Cardiac muscle cell (in vitro differentiated cells and primary cell): ENCODE measurements around the gene ACAN. TPM values are rescaled to one million over a fixed set of nuclear protein-coding genes. Genes with fewer than 3 reads are reported as not detected.

Experiments used
- DNase-seq, 2 donors: peaks; one replicate each; pipeline versions ENCODE4 v3.0.0 to v3.0.0-alpha.2; 2010 to 2017; ENCODE audit warnings: low read depth in 1 of 2, low spot score in 1 of 2
- H3K27ac ChIP-seq: fragments of 200-600 bp; sonication (generic); 2 replicates; pipeline ENCODE4 v1.5.1; 2016
- H3K27me3 ChIP-seq: fragments of 200-600 bp; sonication (generic); 2 replicates; pipeline ENCODE4 v1.6.0; 2016; ENCODE audit warnings: control low read depth
- H3K36me3 ChIP-seq: fragments of 200-600 bp; sonication (generic); 2 replicates; pipeline ENCODE4 v1.5.1; 2016; ENCODE audit warnings: control low read depth
- H3K4me1 ChIP-seq: fragments of 200-600 bp; sonication (generic); 2 replicates; pipeline ENCODE4 v1.8.1; 2017; ENCODE audit warnings: low read depth, mild to moderate bottlenecking, mixed run types
- H3K4me3 ChIP-seq: fragments of 200-600 bp; sonication (generic); 2 replicates; pipeline ENCODE4 v1.5.1; 2016; ENCODE audit warnings: mild to moderate bottlenecking
- H3K9me3 ChIP-seq: fragments of 200-600 bp; sonication (generic); 2 replicates; pipeline ENCODE4 v1.5.1; 2017; ENCODE audit warnings: low read depth, mild to moderate bottlenecking, control low read depth
- CTCF ChIP-seq: IDR thresholded peaks from 2 replicates; pipeline ENCODE4 v1.5.1; 2012; ENCODE audit warnings: low read depth, mild to moderate bottlenecking, low read length
- polyA plus RNA-seq: library from polyadenylated mRNA; unstranded; fragments of >200 nt; fragmentation: Nextera tagmentation; extraction: Ambion mirVana; gene quantifications from 2 replicates; pipeline ENCODE4 v1.2.1, GENCODE V29; 2016
- total RNA-seq: library from RNA; depleted of rRNA; stranded (reverse); fragments of >200 nt; gene quantifications from 2 replicates; pipeline ENCODE4 v1.2.3, GENCODE V29; 2016

Gene ACAN
- total and polyA plus RNA-seq, 2 experiments from 2014 or later: 0.71 to 0.91 TPM

DNA sequence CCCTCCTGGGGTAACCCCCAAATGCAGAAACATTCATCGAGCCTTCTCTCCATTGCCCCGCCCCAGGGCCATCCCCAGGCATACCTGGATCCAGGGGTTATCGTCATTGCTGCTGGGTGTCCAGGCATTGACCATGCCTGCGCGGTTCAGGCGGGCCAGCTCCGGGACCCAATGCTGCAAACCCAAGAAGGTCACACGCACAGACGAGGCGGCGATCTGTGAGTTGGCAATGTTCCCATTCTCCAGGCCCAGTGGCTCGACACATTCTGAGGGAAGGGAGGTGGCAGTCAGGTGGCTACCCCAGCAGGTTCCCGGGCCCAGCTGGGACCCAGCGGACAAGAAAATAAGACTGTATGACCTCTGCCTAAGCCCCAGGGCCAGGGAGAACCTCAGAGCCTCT lies 103.9 kb downstream of the ACAN start:
- Histone ChIP-seq H3K4me3 (no peak overlapping the region), H3K27ac (no peak overlapping the region), H3K4me1 (peaks cover 21% of the 10 kb centered on the region), H3K9me3 (no peaks in the 10 kb centered on the region), H3K36me3 (peaks cover 32% of the 10 kb centered on the region), H3K27me3 (no peaks in the 10 kb centered on the region)
- TF ChIP-seq CTCF: no peak
- DNase-seq: no peak

- peaks cover 24% of the 10 kb centered on the region for H3K36me3 ChIP-seq
- H3K27me3 ChIP-seq: no peaks in the 10 kb centered on the region
- peaks cover 21% of the 10 kb centered on the region for H3K4me1 ChIP-seq
- no peak overlapping the region for H3K27ac ChIP-seq
- no peak for DNase-seq
- no peaks in the 10 kb centered on the region for H3K9me3 ChIP-seq
- no peak overlapping the region for H3K4me3 ChIP-seq
- TF ChIP-seq CTCF: no peak
Observed at GRCh38 chr15:88908123-88908522, 104.9 kb downstream of the ACAN start.

DNA sequence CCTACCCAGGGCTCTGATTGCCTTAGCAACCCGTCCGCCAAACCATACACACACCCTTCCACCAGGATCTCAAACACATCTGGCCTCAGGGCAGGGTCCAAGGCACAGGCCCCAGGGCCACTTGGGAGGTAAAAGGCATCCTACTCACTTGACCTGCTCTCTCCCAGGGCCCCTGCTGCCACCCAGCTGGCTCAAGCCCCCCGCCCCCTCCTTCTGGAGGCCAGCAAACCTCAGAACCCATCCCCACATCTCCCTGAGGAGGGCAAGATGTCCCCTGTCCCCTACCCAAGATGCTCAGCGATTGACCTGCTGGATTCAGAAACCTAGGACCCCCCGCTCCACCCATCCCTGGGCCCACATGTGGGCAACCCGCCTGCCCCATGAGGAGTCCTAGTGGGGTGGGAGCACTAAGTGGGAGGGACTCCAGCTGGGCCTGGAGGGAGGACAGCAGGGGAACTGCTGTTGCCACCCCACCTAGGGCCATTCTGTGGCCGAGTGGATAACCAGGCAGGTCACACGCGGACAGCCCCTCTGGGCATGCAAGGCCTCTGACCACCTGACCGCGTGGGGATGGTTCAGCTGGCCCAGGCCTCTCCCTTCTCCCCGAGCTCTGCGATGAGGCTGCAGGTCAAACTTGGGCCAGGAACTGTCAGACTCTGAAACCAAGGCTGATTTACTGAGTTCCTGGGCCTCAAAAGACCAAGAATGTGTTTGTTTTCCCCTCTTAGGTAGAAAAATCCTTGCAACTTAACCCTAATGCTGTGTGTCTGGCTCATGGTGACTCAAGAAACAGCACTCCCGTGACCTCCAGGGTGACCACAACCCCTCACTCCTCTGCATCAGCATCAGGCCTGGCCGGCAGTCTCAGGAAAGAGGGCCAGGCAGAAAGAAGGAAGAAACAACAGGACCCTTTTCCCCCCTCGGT lies 105.7 kb downstream of the ACAN start:
- peak overlapping the region; percentile 8 for H3K27ac ChIP-seq
- no peak overlapping the region for H3K4me3 ChIP-seq
- H3K9me3 ChIP-seq: no peaks in the 10 kb centered on the region
- H3K4me1 ChIP-seq: peaks cover 21% of the 10 kb centered on the region
- DNase-seq: no peak
- peaks cover 20% of the 10 kb centered on the region for H3K36me3 ChIP-seq
- no peak for TF ChIP-seq CTCF
- no peaks in the 10 kb centered on the region for H3K27me3 ChIP-seq

- no peak for DNase-seq
- H3K27me3 ChIP-seq: no peaks in the 10 kb centered on the region
- peaks cover 17% of the 10 kb centered on the region for H3K4me1 ChIP-seq
- H3K27ac ChIP-seq: no peak overlapping the region
- no peaks in the 10 kb centered on the region for H3K9me3 ChIP-seq
- TF ChIP-seq CTCF: no peak
- H3K36me3 ChIP-seq: peaks cover 13% of the 10 kb centered on the region
- no peak overlapping the region for H3K4me3 ChIP-seq
Observed at GRCh38 chr15:88909956-88910831, 107.0 kb downstream of the ACAN start.

- peaks cover 17% of the 10 kb centered on the region for H3K4me1 ChIP-seq
- peak overlapping the region; percentile 54 for H3K4me3 ChIP-seq
- no peak for TF ChIP-seq CTCF
- peak overlapping the region; percentile 81 for H3K27ac ChIP-seq
- H3K9me3 ChIP-seq: no peaks in the 10 kb centered on the region
- DNase-seq: peak in 1 of 2 donors; percentile 80
- no peaks in the 10 kb centered on the region for H3K27me3 ChIP-seq
- H3K36me3 ChIP-seq: peaks cover under 1% of the 10 kb centered on the region
Observed at GRCh38 chr15:88911766-88912118, 108.5 kb downstream of the ACAN start.
